ENCODE results near the gene ZNF286A.
A peak's percentile ranks its signal among the peaks of the same experiment; 100 is the strongest.
"Not testable (repeated sequence)": the region's sequence is repeated elsewhere in the genome, so short reads cannot be mapped to it uniquely, and the experiment has no call there.

Gene ZNF286A

DNA sequence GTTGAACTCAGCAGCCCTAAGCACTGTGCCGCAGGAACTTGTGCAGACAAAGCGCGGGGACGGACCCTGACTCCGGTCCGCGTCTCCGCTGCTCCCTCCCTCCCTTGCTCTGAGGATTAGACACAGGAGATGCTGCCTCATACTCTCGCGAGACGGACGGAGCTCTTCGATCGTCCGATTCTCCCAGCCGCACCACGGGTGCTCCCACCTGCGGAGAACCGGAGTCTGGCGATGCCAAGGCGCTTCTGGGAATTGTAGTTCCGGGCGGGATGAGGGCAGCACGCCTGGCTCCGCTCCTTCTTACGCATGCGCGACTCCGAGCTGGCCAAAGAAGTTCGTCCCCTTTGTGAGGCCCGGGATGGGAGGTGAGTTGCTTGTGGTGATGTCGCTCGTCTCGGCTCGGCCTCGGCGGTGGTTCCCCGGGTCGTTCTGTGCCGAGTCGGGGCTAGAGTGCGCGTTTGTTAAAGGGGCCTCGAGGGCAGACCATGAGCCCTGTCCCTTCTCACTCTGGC, at the start of gene ZNF286A:
Gene ZNF286A (plus strand): TSS at position 340 of the 512 bp plus-strand sequence. CDS start 578 bp downstream, outside the sequence.
- peak; percentile 85 to 90 for DNase-seq (ENCODE audit: low read depth in 2 of 2)

DNA sequence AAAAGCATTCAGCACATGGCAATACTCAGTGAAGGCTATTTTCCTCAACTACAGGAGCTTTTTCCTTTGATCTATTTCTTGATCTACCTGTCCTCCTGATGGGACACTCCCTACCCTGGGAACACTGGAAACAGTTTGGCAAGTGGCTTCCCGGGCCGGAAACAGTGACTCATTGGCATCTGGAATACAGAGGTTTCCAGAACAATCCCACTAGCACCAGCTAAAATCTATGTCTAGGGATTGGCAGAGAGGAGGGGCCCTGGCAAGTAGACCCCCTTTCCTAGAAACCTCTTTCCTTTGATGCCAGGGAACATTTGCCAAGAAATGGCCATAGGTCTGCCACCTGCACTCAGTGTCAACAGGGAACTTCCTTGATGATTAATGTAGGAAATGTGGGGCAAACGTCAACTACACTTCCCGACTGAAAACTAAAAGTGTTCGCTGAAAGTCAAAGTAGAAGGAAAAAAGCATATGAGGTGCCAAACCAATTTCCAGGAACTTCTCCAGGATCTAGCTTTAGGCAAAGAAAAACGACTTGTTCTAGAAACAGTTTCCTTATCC, 49.6 kb upstream of the ZNF286A start:
- DNase-seq (ENCODE audit: low read depth in 2 of 2), result no peak

DNA sequence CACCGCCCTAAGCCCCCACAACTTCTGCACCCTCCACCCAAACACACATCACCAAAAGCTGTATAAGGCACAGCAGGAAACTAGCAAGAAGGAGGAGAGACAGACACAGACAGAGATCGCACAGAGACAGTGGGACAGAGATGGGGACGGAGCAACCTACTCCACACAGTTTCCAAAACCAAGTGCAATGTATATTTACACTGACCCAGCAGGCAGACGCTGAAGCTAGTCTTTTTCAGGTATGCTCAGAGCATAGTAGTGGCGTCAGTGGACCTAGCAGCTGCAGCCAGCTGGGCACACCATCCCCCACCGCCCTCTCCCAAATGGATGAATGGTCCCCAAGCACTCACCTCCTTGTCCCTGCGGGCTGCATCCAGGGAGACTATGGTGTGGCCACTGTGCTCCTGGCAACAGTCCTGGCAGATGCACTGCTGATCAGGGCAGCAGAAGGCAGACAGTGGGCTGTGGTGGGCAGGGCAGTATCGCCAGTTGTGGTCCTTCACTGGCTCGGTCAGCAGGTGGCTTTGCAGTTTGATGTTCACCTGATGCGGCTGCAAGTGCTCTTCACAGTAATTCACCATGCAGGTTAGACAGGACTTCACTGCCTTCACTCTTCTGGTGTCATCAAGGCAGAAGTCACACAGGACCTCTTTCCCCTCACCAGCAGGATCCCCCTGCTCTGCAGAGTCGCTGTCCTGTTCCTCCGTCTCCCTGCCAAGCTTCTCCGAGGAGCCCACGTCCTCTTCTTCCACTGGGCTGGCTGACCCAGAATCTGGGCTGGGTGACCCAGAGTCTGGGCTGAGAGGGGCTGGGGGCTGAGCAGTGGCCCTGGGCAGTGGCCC, 48.6 kb upstream of the ZNF286A start:
- no peak for DNase-seq (ENCODE audit: low read depth in 2 of 2)

DNA sequence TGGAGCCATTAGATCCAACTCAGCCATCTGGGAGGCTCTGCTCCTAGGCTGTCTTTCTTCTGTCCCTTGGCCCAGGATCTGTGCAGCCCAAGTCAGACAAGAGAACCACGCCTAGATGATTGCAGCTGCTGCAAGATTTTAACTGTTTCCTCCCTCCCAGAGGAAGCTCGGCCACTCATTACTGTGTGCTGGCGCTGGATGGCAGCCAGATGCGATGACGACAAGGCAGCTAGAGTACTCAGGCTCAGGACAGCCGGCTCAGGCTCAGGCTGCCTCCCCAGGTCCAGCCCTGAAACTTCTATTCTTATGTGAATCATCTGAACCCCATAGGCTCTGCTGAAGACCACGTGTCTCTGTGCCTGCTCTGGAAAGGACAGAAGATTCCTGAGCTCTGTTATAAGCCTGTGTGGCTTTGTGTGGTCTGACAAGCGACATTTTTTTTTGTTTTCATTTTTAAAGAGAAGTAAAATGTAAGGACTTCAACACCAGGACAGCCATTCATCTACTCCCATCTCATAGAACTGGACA, 47.9 kb upstream of the ZNF286A start:
- no peak for DNase-seq (ENCODE audit: low read depth in 2 of 2)

DNA sequence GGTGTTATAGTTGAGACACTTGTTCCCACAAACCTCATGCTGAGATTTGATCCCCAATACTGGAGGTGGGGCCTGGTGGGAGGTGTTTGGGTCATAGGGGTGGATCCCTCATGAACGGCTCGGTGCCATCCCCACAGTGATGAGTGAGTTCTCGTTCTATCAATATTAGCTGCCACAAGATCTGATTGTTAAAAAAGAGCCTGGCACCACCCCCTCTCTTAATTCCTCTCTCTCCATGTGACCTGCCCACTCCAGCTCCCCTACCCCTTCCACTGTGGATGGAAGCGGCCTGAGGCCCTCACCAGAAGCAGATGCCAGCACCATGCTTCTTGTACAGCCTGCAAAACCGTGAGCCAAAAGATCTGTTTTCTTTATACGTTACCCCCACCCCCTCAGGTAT, 46.6 kb upstream of the ZNF286A start:
- DNase-seq (ENCODE audit: low read depth in 2 of 2), result no peak

DNA sequence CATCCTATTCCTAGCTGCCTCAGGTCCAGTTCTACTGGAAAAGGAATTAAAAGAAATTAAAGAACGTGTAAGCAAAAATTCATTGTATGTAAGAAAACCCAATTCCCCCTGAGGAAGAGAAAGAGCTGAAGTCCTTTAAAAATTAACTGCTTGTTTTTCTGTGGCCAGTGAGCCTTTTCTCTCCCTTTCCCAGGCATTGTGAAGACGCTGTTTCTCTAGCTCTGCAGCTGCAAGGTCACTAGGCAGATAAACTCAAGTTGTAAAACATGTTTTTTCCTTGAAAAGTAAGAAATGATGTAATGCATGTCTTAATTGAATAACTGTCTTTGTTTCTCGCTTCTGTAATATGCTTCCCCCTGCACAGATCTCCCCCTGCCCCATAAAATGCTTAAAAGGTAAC, 45.2 kb upstream of the ZNF286A start:
- not testable (repeated sequence) for DNase-seq (ENCODE audit: low read depth in 2 of 2)

DNA sequence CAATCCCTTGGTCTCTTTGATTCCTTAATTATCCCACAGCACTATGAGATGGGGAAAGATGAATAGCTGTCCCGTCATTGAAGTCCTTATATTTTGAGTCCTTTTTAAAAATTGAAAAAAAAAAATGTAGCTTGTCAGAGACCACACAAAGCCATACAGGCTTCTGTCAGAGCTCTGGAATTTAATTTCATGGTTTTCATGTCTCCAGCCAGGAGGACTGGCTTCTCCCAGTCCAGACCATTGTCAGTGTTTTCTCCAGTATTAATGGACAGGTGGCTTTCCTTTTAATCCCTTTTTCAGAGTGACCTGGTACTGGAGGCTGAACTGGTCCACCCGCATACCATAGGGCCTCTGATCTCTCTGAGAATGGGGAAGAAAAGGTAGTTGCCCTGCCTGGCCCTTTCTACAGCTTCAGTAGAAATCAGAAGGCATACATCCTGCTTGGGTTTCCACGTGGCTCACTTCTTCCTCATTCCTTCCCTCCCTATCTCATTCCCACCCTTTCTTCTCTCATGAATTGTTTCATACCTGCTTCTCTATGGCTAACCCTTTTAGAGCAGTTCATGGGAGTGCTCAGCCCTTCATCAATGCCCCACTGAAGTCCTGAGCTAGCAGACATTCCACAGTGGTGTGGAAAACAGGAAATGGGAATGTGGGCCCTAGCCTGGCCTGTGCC, 44.5 kb upstream of the ZNF286A start:
- no peak for DNase-seq (ENCODE audit: low read depth in 2 of 2)

DNA sequence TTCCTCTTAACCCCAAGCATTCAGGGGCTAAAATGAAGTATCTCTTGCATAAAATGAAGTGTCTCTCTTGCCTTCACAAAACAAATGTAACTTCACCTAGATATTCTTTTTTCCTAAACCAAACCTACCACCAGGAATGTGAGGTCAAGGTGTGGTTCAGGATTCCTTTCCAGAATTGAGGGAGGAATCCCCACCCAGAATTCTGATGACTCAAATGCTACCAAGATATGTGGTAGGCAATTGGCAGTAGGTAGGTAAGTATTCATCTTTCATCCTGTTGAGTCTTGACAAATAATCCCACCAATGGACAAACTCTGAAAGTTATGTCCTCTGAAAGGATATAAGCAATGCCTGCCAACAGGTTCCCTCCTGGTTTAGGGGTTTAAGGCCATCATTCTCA, 41.7 kb upstream of the ZNF286A start:
- DNase-seq (ENCODE audit: low read depth in 2 of 2), result no peak

DNA sequence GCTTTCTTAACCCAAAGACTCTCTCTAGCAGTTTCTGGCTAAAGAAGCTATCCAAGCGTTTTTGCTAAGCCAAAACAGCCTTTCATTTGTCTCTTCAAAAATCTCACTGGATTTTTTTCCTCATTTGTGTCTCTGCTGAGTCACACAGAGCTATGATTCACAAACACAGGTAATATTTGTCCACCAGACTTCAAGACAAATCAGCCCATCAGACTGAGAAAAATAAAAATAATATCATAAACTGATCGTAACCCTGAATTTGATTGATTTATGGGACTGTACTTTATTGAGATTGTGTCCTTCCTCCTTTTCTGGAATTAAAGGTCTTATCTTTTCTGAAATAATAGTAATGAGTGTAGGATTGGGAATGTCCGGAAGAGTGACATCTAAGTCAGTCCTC, 41.3 kb upstream of the ZNF286A start:
- DNase-seq (ENCODE audit: low read depth in 2 of 2), result no peak

DNA sequence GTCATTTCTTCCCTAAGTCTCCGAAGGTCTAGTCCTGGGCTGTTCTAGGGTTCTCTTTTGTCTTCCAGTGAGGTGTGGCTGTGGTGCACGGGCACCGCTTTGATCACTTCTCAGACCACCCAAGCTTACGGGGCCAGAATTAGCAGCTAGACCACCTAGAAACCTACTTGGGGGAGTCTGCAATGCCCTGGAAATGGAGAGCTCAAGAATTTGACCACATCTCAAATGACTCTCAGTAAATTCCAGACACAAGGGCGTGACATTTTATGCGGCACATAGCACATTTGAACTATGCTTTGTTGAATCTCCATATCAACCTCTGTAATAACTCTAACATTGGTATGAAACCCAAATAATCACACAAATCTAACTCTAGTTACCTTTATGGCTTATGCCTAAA, 40.3 kb upstream of the ZNF286A start:
- no peak for DNase-seq (ENCODE audit: low read depth in 2 of 2)

DNA sequence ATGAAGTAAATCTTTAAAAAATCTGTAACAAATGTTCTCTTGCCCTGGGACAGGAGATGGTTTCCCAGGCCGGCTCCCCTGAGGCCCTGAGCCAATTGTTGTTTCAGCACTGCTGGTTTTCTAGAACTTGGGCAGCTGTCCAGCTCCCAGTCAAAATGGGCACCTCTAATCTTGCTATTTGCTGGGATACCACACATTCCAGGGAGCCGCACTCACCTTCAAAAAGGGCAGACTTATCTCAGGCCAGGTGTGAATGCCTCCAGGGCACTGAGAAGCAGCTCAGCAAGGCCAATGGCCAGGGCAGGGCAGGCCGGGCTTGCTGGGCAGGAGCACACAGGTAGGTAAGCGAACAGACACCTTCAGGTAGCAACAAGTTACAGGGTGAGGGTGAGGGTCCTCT, 39.9 kb upstream of the ZNF286A start:
- DNase-seq (ENCODE audit: low read depth in 2 of 2), result no peak

DNA sequence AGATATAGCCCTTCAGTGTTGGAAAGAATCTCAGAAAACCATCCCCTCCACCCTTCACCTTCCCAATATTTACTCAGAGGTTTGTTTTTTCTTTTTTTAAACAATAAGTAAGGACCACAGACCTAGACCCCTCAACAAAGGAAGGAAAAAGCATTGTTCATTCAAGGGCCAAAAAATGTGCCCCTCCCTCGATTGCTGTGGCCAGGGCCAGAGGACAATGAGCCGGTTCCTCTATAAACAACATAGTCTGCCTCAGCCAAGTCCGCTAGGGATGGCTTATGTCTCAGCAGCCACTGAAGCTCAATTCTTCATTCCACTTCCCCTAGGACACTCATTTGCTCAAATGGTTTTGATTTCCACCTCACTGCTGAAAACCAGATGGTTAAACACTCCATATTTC, 39.5 kb upstream of the ZNF286A start:
- DNase-seq (ENCODE audit: low read depth in 2 of 2), result no peak

DNA sequence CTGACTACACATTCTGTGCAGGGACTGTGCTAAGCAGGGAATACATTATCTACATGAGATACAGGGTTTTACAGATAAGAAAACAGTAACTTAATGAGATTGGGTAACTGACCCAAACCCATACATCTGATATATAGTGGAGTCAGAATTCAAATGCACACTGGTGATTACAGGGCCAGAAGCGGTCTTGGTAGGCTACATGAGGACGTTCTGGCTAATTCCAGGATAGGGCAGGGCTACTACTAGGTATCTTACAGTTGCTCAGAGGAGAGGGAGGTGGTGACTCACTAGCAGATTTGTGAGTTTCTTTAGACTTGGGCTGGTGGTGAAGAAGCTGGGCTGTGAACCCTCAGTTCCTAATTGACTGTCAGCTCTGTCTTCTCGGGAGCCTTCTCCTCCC, 36.9 kb upstream of the ZNF286A start:
- DNase-seq (ENCODE audit: low read depth in 2 of 2), result no peak

DNA sequence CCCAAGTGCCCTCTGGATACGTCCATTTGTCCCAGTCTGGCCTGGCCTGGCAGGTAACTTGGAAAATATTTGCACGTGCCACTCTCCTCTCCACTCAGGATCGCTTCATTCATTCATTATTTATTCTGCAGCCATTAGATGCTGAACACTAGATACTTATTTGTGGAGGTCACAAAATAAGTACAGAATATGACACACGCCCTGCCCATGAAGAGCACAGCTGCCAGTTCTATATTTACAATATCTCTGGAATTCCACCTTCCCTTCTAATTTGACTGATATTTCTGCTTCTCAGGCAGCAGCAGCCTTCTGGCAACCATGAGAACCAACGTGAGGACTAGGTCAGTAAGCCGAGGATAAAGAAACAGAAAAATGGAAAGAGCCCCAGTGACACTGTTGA, 36.4 kb upstream of the ZNF286A start:
- DNase-seq (ENCODE audit: low read depth in 2 of 2), result no peak

DNA sequence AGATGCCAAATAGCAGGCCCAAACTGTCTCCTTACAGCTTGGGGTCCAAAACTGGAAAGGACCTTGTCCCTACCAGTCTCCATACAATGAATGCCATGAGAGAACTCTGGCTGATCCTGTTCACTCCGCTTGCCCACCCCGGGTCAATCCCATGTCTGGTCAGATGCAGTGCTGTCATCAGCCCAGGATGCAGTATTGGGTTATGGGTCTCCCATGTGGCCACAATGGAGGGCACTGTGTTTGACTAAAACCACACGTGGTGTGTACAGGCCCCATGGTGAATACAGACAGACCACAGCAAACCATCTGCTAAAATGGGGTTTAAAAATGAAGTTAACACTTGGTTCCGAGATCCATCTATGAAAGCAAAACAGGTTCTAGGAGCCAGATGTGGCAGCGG, 35.9 kb upstream of the ZNF286A start:
- no peak for DNase-seq (ENCODE audit: low read depth in 2 of 2)

DNA sequence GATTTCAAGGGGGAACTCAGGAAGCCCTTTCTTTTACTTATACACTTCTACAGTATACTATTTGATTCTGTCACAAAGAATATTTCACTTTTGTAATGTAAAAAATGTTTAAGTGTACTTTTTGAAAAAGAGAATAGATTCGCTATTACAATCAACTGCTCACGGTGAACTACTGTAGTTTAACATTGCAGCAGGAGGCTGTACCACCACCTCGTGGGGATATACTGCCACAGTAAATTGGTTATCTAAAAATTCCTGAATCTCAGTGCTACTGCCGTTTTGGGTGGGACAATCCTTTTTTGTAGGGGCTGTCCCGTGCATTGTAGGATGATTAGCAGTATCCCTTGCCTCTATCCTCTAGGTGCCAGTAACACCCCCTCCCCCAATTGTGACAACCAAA, 30.0 kb upstream of the ZNF286A start:
- not testable (repeated sequence) for DNase-seq (ENCODE audit: low read depth in 2 of 2)

DNA sequence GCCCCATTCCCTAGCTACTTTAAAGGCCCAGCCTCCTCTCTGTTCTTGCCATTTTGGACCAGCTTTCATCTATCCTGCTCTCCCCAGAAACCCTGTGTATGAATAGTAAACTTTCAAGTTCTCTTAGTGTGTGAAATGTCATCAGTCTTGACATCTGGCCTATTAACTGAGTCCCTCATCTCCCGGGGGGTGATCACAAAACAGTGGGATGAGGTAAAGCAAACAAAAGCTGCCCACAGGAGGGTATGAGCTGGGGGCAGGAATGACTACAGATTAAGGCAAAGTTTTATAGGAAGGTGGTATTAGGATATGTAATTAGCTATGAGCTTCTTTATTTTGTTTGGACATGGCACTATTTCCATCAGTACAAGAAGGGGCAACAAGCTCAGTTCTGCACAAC, 24.9 kb upstream of the ZNF286A start:
- not testable (repeated sequence) for DNase-seq (ENCODE audit: low read depth in 2 of 2)

DNA sequence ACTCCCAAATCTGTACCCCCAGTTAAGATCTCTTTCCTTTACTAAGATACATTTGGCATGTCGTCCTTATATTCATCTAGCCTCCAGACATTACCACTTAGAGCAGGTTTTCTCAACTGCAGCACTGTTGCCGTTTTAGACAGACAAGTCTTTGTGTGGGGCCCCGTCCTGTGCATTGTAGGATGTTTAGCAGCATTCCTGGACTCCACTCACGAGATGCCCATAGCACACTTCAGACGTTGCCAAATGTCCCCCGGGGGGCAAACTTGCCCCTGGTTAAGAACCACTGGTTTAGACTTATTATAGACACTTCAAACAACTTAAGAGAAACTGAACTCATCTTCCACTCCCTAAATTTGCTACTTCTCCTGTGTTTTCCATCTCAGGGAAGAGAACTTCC, 23.6 kb upstream of the ZNF286A start:
- not testable (repeated sequence) for DNase-seq (ENCODE audit: low read depth in 2 of 2)

DNA sequence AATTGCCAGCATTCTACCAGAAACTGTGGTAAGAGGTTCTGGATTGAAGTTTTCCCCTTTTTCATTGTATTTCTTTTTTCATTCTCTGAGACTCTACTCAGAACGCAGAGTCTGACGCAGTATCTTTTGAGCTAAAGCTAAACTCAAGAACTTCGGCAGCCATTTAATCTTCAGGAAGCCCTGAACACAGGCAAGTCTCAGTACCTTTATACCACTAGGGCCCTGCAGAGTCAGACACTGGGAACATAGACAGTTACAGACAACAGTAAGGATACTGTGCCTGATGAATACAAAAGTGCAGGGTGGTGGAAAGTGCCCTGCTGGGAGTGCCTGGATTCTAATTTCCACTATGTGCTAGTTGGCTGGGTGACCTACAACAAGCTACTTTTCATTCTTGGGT, 16.4 kb upstream of the ZNF286A start:
- not testable (repeated sequence) for DNase-seq (ENCODE audit: low read depth in 2 of 2)

DNA sequence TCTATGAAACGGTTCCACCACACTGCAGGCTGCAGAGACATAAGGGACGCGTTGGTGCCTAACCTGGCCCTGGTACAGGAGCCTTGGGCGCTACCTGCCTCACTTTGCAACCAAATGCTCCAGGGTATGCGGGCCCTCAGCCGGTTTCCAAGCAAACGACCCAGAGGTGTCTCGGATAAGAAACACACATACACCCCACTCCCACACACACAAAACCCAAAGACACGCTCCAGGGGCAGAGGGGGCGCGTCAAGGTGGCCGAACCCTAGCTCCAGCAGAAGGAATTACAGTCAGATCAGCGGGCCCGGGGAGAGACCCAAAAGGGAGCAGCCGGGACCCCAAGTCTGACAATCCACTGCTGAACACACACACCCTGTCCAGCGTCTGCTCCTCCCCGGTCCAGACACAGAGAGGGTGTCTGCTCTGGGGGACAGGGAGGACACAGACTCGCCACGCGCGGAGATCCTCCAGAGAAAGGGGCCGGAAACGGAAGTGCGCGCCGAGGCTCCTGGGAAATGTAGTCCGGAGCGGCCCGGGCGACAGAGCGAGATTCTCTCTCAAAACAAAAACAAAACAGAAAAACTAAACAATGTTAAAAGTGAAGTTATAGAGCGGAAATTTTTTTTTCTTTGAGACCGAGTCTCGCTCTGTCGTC, 15.6 kb upstream of the ZNF286A start, which contains the start of gene TRIM16:
Gene TRIM16 (minus strand): TSS at position 488 of the 655 bp plus-strand sequence. CDS start 32,702 bp downstream, outside the sequence.
- peak; percentile 22 to 63 for DNase-seq (ENCODE audit: low read depth in 2 of 2)

DNA sequence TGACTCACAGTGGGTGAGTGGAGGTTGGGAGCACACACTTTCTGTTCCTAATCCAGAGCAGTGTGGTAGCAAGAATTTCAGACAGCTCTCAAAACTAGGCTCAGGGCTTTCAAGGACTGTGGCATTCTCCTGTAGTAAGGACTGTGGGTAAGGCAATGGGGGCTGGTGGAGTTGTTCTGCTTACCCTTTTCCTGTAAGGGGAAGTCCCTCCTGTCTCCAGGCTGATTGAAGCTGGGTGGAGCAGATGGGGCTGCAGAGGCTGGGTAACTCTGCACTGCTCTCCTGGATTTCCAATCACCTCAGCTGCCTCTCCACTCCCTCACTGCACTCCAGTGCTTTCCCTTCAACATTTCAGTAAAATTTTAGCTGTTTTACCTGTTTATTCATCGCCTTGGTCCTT, 12.1 kb upstream of the ZNF286A start:
- not testable (repeated sequence) for DNase-seq (ENCODE audit: low read depth in 2 of 2)

DNA sequence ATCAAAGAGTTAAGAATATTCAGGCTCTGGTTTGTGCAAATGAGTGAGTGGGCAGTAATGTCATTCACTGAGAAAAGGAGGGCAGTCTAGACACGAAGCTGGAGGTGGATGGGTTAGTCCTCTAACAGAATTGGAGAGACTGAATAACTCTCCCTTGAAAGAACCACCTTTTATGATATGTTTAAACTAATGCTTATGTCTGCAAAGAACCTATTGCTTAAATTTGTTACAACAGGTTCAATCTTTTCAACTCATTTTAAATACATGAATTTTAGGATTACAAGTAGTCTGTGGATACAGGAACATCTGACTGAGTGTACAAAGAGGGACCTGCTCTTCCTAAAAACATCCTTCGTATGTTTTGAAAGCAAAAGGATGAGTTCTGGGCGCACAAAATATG, 585 bp upstream of the ZNF286A start:
- DNase-seq (ENCODE audit: low read depth in 2 of 2), result not testable (repeated sequence)

Measured in stimulated activated CD4-positive, alpha-beta T cell treated with anti-CD3 and anti-CD28 coated beads, Interleukin-1b, Interleukin-23, amount 100 ng/mL, for 1 hour (primary cell).